ENCODE data around the gene CP.

DNA sequence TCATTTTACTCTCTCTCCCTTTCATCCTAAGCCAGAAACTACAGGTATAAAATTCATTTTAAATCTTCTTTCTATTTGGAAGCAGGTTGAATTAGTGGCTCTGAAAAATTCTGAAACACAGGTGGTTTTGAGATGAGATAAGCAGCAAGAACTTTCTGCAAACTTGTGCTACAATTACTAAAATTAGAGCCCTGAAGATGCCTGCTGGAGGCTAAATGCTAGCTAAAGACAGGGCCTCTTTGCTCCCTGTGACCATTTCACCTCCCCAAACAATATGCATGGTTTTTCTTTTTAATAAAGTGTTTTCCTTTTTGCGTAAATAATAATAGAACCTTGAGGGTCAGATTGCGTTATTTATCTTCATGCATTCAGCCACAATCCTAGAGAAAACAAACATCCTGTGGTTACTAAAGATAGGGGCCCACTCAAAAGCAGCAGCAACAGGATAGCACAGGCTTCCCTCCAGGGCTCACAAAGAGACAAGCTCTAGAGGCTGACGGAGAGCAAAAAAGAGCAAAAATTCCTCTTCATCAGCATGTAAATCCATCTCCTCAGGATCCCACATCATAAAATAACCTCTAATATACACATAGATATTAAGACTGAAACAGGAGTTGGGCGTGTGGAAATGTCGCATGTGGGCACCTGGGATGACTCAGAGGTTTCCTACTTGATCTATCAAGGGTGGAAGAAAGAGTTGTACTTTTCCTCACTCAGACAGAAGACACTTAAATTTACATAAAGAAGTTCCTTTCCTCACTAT is 26.5 kb upstream of the CP start:
- TF ChIP-seq, protein P1, sequence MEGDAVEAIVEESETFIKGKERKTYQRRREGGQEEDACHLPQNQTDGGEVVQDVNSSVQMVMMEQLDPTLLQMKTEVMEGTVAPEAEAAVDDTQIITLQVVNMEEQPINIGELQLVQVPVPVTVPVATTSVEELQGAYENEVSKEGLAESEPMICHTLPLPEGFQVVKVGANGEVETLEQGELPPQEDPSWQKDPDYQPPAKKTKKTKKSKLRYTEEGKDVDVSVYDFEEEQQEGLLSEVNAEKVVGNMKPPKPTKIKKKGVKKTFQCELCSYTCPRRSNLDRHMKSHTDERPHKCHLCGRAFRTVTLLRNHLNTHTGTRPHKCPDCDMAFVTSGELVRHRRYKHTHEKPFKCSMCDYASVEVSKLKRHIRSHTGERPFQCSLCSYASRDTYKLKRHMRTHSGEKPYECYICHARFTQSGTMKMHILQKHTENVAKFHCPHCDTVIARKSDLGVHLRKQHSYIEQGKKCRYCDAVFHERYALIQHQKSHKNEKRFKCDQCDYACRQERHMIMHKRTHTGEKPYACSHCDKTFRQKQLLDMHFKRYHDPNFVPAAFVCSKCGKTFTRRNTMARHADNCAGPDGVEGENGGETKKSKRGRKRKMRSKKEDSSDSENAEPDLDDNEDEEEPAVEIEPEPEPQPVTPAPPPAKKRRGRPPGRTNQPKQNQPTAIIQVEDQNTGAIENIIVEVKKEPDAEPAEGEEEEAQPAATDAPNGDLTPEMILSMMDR (IDR thresholded peaks at IDR 0.05) = no peak
- TF ChIP-seq EZH2 (IDR thresholded peaks at IDR 0.05; ENCODE audit: borderline replicate concordance, insufficient read depth, low read depth, low read length, poor library complexity, severe bottlenecking) = no peak

Measured in B cell (primary cell).